ENCODE data around the gene FGA.

DNA sequence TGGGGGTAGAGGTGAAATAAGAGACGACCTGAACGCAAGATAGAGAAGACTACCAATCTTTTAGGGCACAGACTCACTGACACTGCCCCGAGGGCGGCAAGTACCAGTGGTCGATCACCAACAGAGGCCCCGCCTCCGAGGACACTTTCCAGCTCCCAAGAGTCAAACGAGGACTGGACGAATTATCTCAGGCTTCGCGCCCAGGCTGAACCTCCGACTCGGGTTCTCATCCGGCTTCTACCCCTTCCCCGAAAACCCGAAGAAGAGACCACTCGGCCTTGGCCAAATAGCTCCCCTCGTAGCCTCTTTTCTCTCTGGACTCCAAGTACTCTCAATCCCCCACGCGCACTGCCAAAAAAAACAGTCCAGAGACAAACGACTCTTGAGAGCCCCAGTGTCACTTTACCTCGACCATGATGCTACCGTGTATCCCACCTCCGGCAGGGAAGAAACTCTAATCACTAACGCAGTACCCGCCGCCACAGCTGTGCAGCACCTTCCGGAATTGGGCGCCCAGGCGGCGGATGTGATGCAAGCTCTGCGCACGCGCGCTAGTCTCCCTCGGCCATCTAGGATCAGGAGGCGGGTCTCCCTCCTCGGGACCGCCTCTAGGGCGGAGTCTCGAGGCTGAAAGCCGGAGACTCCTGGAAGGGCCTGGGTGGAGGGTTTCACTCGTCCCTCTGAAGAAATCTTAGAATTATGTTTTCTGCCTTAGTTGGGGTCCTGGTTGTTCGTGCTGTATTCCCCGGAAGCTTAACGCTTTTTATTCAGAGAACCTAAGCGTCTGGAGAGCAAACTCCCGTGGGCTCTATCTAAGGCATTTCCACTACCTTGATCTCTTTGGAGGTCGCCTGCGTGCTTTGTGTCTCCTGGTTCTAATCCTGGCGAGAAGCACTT lies 40.4 kb downstream of the FGA start, which contains the start of gene PLRG1:
- no peak for TF ChIP-seq EZH2phosphoT487 (IDR thresholded peaks at IDR 0.05; ENCODE audit: low read length)
- TF ChIP-seq, protein P1, sequence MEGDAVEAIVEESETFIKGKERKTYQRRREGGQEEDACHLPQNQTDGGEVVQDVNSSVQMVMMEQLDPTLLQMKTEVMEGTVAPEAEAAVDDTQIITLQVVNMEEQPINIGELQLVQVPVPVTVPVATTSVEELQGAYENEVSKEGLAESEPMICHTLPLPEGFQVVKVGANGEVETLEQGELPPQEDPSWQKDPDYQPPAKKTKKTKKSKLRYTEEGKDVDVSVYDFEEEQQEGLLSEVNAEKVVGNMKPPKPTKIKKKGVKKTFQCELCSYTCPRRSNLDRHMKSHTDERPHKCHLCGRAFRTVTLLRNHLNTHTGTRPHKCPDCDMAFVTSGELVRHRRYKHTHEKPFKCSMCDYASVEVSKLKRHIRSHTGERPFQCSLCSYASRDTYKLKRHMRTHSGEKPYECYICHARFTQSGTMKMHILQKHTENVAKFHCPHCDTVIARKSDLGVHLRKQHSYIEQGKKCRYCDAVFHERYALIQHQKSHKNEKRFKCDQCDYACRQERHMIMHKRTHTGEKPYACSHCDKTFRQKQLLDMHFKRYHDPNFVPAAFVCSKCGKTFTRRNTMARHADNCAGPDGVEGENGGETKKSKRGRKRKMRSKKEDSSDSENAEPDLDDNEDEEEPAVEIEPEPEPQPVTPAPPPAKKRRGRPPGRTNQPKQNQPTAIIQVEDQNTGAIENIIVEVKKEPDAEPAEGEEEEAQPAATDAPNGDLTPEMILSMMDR (IDR thresholded peaks at IDR 0.05; ENCODE audit: low read length), result no peak

Data from MM.1S (cell line).